IPS-20b (cell line): ENCODE measurements around the gene PARD3B.
A peak's percentile ranks its signal among the peaks of the same experiment; 100 is the strongest.

Experiments used
- H3K27ac ChIP-seq: one replicate; pipeline ENCODE4 v1.5.1; 2013; ENCODE audit warnings: low read length
- H3K27me3 ChIP-seq: 2 replicates; pipeline ENCODE4 v1.6.1; 2013; ENCODE audit warnings: mild to moderate bottlenecking, low read length, inconsistent platforms; ENCODE audit not compliant: insufficient read depth
- H3K36me3 ChIP-seq: 2 replicates; pipeline ENCODE4 v1.6.1; 2013; ENCODE audit warnings: low read depth, mild to moderate bottlenecking, inconsistent platforms, low read length, moderate library complexity; ENCODE audit not compliant: insufficient read depth
- H3K4me1 ChIP-seq: 2 replicates; pipeline ENCODE4 v1.6.1; 2013; ENCODE audit warnings: mild to moderate bottlenecking, control low read depth, inconsistent platforms, low read length, moderate library complexity; ENCODE audit not compliant: insufficient read depth
- H3K4me3 ChIP-seq: 2 replicates; pipeline ENCODE4 v1.5.1; 2013; ENCODE audit warnings: mild to moderate bottlenecking, low read length, inconsistent platforms
- H3K9ac ChIP-seq: 2 replicates; pipeline ENCODE4 v1.6.1; 2013; ENCODE audit warnings: low read depth, mild to moderate bottlenecking, inconsistent platforms, low read length, moderate library complexity
- H3K9me3 ChIP-seq: 2 replicates; pipeline ENCODE4 v1.6.1; 2013; ENCODE audit warnings: mild to moderate bottlenecking, low read depth, low read length, inconsistent platforms; ENCODE audit not compliant: insufficient read depth

The PARD3B gene

GRCh38 chr2:205133544-205133943, 588.3 kb downstream of the PARD3B start:
- H3K36me3 ChIP-seq, result no peaks in the 10 kb centered on the region
- H3K4me3 ChIP-seq, result no peak overlapping the region
- H3K27ac ChIP-seq, result no peak overlapping the region
- H3K9ac ChIP-seq, result no peak overlapping the region
- no peaks in the 10 kb centered on the region for H3K9me3 ChIP-seq
- no peaks in the 10 kb centered on the region for H3K27me3 ChIP-seq
- H3K4me1 ChIP-seq, result peaks cover 7% of the 10 kb centered on the region; the same call in 1 of the 2 replicates

- Histone ChIP-seq H3K4me3 (no peak overlapping the region), H3K27ac (no peak overlapping the region), H3K9me3 (no peaks in the 10 kb centered on the region)
Observed at GRCh38 chr2:205138735-205139134, 593.5 kb downstream of the PARD3B start.

GRCh38 chr2:205139822-205140463, 594.7 kb downstream of the PARD3B start:
- Histone ChIP-seq H3K27ac (peak overlapping the region; percentile 82), H3K36me3 (no peaks in the 10 kb centered on the region), H3K9ac (peak overlapping the region; percentile 39; the same call in 1 of the 2 replicates), H3K4me1 (peaks cover 32% of the 10 kb centered on the region), H3K4me3 (peak overlapping the region; percentile 11; the same call in 1 of the 2 replicates), H3K27me3 (no peaks in the 10 kb centered on the region), H3K9me3 (no peaks in the 10 kb centered on the region)

More at GRCh38 chr2:205138735-205139134, 593.5 kb downstream of the PARD3B start:
- H3K9ac ChIP-seq, result no peak overlapping the region
- H3K36me3 ChIP-seq, result no peaks in the 10 kb centered on the region
- no peaks in the 10 kb centered on the region for H3K27me3 ChIP-seq
- peaks cover 32% of the 10 kb centered on the region for H3K4me1 ChIP-seq

DNA sequence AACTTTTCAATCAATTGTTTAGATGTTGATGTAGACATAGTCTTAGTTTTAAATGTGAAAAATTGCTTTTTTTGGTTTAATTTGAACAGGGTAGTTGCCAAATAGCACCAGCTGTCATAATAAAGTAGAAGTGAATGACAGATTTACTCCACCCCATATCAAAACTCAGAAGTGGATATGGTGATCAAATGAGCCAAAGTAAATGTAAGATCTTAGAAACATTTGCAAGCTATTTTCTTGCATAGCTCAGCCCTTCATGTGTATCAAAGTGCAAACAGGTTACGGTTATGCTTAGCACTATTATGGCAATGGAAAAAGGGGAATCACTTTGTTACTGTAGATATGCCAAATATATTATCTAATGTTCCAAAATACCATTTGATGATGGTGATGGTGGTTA, 596.1 kb downstream of the PARD3B start:
- H3K9me3 ChIP-seq, result no peaks in the 10 kb centered on the region
- H3K36me3 ChIP-seq, result no peaks in the 10 kb centered on the region
- H3K9ac ChIP-seq, result no peak overlapping the region
- no peak overlapping the region for H3K4me3 ChIP-seq
- peaks cover 32% of the 10 kb centered on the region for H3K4me1 ChIP-seq
- H3K27ac ChIP-seq, result no peak overlapping the region
- no peaks in the 10 kb centered on the region for H3K27me3 ChIP-seq

DNA sequence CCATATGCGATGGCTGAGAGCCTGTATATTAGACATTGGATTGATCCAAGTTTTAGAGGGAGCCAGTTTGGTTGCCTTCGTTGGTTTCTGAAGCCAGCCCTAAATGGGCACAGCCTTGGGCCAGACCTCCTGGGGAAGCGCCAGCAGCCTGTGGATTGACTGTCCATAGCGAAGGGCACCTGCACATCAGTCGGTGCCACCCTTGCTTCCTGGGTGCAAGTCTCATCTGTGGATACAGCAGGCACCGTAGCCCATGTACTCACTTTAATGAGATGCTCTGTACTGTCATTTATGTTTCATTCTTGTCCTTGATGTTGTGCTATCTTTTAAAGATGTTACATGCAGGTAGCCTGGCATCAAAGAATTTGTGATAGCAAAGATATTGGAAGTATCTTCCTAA, 600.6 kb downstream of the PARD3B start:
- Histone ChIP-seq H3K9me3 (no peaks in the 10 kb centered on the region), H3K4me3 (no peak overlapping the region)

GRCh38 chr2:205148755-205149154, 603.5 kb downstream of the PARD3B start:
- H3K27me3 ChIP-seq, result no peaks in the 10 kb centered on the region
- no peaks in the 10 kb centered on the region for H3K4me1 ChIP-seq
- H3K36me3 ChIP-seq, result no peaks in the 10 kb centered on the region
- no peak overlapping the region for H3K9ac ChIP-seq
- H3K27ac ChIP-seq, result no peak overlapping the region
- H3K4me3 ChIP-seq, result no peak overlapping the region
- no peaks in the 10 kb centered on the region for H3K9me3 ChIP-seq

More for the DNA sequence above, 600.6 kb downstream of the PARD3B start:
- no peaks in the 10 kb centered on the region for H3K36me3 ChIP-seq
- no peaks in the 10 kb centered on the region for H3K27me3 ChIP-seq
- peaks cover 12% of the 10 kb centered on the region; the same call in 1 of the 2 replicates for H3K4me1 ChIP-seq
- H3K9ac ChIP-seq, result no peak overlapping the region
- no peak overlapping the region for H3K27ac ChIP-seq

GRCh38 chr2:205156457-205156856, 611.2 kb downstream of the PARD3B start:
- Histone ChIP-seq H3K27ac (no peak overlapping the region), H3K9ac (no peak overlapping the region), H3K27me3 (no peaks in the 10 kb centered on the region), H3K4me3 (no peak overlapping the region), H3K9me3 (no peaks in the 10 kb centered on the region), H3K36me3 (no peaks in the 10 kb centered on the region), H3K4me1 (no peaks in the 10 kb centered on the region; the same call in 1 of the 2 replicates)

- Histone ChIP-seq H3K27me3 (no peaks in the 10 kb centered on the region), H3K9ac (no peak overlapping the region), H3K9me3 (no peaks in the 10 kb centered on the region), H3K27ac (no peak overlapping the region), H3K36me3 (no peaks in the 10 kb centered on the region), H3K4me1 (no peaks in the 10 kb centered on the region; the same call in 1 of the 2 replicates), H3K4me3 (no peak overlapping the region)
Observed at GRCh38 chr2:205158404-205158803, 613.1 kb downstream of the PARD3B start.

GRCh38 chr2:205161156-205161839, 616.0 kb downstream of the PARD3B start:
- Histone ChIP-seq H3K9ac (no peak overlapping the region), H3K9me3 (no peaks in the 10 kb centered on the region), H3K36me3 (no peaks in the 10 kb centered on the region), H3K4me3 (no peak overlapping the region), H3K4me1 (no peaks in the 10 kb centered on the region; the same call in 1 of the 2 replicates), H3K27me3 (no peaks in the 10 kb centered on the region), H3K27ac (no peak overlapping the region)

DNA sequence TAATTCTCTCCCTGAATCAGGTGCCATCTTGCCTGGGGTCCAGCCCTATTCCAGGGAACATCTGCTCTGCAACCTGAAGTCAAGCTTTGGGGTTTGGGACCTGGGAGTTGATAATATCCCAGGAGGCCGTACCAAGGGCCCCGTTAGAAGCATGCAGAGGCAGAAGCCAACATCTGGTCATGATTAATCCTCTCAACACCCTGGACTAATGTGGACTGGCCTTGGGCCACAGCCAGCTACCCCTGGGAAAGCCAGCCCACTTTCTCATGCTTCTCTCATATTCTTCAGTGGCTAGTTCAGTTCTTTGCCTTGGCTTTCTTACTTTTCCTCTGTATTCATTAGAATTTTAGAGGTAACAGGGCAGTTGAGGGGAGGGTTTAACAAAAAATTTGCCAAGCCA, 621.5 kb downstream of the PARD3B start:
- no peaks in the 10 kb centered on the region for H3K36me3 ChIP-seq
- H3K4me1 ChIP-seq, result no peaks in the 10 kb centered on the region
- no peak overlapping the region for H3K27ac ChIP-seq
- H3K9me3 ChIP-seq, result no peaks in the 10 kb centered on the region
- no peak overlapping the region for H3K4me3 ChIP-seq
- H3K9ac ChIP-seq, result no peak overlapping the region
- H3K27me3 ChIP-seq, result no peaks in the 10 kb centered on the region

GRCh38 chr2:205169012-205169411, 623.7 kb downstream of the PARD3B start:
- no peak overlapping the region for H3K9ac ChIP-seq
- H3K27ac ChIP-seq, result no peak overlapping the region
- H3K9me3 ChIP-seq, result no peaks in the 10 kb centered on the region

DNA sequence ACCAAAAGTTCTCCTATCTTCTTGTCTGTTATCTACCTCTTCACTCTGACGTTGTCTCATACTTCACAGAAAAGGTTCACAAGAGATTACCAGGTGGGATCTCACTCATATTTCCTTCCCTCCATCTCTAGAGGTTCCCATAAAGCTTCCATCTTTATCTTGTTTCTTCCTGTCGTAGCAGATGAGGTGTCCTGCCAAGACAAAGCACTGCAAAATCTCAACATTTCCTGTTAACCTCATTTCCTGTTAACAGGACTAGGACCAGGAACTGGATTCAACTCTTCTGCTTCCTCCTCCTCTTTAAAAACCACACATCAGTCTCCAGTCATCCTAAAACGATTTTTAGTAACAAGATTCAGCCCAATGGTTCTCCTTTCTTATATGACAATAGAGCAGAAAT, 624.2 kb downstream of the PARD3B start:
- no peak overlapping the region for H3K9ac ChIP-seq
- no peaks in the 10 kb centered on the region for H3K4me1 ChIP-seq
- H3K9me3 ChIP-seq, result no peaks in the 10 kb centered on the region
- no peak overlapping the region for H3K4me3 ChIP-seq
- no peak overlapping the region for H3K27ac ChIP-seq
- no peaks in the 10 kb centered on the region for H3K36me3 ChIP-seq
- H3K27me3 ChIP-seq, result no peaks in the 10 kb centered on the region

More at GRCh38 chr2:205169012-205169411, 623.7 kb downstream of the PARD3B start:
- no peaks in the 10 kb centered on the region for H3K36me3 ChIP-seq
- H3K4me1 ChIP-seq, result no peaks in the 10 kb centered on the region
- no peak overlapping the region for H3K4me3 ChIP-seq
- no peaks in the 10 kb centered on the region for H3K27me3 ChIP-seq
